HG03159 (cell line): Measurements from ENCODE around the gene TINAG.

Experiments used
- ATAC-seq: cut with Tn5 transposase; IDR thresholded peaks from one replicate; pipeline ENCODE4 v1.9.1; 2021; ENCODE audit warnings: mild to moderate bottlenecking, moderate library complexity; ENCODE audit not compliant: unreplicated experiment

TINAG gene, protein sequence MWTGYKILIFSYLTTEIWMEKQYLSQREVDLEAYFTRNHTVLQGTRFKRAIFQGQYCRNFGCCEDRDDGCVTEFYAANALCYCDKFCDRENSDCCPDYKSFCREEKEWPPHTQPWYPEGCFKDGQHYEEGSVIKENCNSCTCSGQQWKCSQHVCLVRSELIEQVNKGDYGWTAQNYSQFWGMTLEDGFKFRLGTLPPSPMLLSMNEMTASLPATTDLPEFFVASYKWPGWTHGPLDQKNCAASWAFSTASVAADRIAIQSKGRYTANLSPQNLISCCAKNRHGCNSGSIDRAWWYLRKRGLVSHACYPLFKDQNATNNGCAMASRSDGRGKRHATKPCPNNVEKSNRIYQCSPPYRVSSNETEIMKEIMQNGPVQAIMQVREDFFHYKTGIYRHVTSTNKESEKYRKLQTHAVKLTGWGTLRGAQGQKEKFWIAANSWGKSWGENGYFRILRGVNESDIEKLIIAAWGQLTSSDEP

DNA sequence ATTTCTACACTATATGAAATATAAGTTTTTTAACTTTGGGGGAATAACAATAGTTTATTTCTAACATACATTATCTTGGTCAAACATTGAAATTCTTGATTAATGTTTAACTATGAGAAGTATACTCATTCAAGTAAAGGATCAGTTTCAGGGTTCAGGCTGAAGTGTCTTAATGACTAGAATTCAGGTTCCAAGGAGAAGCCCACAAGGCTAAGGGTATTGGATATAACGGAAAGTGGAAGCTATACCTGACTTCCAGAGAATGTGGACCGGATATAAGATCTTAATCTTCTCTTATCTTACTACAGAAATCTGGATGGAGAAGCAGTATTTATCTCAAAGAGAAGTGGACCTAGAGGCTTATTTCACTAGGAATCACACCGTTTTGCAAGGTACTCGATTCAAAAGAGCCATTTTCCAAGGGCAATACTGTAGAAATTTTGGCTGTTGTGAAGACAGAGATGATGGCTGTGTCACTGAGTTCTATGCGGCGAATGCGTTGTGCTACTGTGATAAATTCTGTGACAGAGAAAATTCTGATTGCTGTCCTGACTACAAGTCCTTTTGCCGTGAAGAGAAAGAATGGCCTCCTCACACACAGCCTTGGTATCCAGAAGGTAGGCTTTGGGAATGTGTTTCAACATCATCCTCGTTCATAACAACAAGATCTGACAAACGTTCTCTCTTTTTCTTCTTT lies at the start of gene TINAG:
Gene TINAG, plus strand, starts transcription at position 153 of the 697 bp plus-strand sequence. Its CDS starts 110 bp downstream, at position 263.
- peak; percentile 45 for ATAC-seq

DNA sequence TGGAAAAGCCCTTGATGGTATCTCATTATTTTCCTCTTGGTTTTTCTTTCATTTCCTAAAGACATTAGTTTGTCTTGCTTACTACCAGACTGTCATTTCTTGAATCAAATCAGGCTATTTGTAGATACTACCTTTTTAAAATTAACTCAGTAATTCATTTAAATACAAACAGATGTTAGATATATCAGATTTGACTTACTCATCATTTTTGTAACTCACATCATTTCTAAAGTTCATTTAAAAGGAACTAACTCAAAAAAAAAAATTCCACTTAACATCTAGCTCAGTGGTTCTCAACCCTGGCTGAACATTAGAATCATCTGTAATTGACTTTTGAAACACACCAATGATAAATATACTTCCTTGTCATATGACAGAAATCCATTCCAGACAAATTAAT lies 48.2 kb upstream of the TINAG start:
- no peak for ATAC-seq

DNA sequence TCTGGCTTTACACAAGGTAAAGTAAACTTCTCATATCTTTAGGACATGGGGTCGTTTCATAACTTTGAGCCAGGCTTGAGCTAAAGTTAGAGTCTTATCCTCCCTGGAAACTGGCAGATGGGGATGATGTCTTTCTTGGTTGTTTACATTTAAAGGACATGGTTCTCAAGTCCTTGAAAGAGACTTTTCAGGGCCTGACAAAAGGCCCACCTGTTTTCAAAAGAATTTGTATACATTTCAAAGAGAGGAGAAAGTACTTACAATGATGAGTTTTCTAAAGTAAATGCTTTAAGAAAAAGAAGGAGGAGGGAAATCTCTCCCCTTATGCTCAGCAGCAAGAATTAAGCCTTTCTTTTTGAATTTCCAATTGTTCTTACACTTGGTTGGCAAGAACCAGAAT lies 45.7 kb upstream of the TINAG start:
- no peak for ATAC-seq

DNA sequence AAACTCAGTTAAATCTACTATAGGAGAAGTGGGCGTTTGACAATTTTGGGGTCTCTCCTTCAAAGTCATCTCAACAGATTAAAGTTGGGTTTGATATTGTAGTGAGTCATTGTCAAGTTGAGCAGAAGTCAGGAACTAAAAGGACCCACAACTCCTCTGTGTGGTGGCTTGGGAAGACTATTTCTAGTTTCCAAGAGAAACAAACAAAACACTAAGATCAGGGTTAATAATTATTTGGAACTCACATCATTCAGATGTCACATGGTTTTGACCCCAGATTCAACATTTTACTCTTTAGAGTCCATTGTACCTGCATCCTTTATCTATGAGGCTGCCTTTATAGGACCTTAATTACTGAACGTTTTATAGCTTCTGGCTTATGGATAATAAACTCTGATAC lies 45.3 kb upstream of the TINAG start:
- ATAC-seq, result no peak

DNA sequence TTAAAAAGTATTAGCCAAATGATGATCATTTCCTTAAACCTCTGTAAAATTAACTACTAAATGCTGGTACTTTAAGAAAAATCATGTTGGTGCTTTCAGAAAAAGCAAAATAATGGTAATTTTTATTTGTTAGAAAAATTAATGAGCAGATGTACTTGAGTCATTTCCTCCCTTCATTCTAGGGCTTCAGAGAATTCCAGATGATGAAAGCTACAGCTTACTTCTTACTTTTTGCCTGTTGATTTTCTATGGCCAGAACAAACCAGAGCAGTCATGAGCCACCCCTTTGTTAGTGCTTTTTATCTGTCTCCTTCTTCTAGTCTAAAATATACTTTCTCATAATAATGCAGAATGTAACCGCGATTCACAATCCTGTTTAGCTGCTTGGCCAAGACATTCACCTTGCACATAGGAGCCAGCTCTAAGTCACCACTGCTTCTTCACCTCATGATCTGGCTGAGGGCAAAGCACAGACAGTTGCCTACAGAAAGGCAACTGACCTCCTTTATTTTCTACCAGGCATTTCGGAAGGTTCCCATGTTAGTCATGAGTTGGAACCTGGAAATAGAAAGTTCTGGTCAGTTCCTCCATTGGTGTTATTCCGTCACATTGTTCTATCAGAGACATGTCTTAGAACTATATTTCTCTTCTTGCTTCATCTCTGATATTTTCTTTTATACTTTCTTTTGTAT lies 43.5 kb upstream of the TINAG start:
- no peak for ATAC-seq

DNA sequence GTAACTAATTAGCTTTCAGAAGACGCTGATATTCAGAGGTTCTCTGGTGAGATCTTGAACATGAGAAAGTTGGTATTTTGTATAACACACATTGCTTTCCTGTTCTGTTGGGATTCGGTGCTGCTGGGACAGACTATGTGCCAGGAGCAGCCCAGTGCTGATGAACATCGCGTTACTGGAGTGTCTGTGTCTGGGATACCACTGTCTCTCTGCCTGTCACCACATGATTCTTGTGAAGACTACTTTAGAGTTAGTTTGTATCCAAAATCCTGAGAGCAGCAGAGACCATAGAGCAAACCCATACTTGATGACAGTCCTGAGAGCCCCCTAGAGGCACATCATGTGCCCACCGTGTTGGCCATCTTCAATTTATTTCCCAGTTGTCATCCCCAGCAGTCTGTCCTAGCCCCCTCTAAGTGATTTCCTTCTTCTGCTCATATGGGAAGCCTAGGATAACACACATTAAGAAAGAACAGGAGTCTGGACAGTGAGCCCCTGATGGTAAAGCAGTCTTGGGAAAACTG lies 41.8 kb upstream of the TINAG start:
- ATAC-seq, result no peak

DNA sequence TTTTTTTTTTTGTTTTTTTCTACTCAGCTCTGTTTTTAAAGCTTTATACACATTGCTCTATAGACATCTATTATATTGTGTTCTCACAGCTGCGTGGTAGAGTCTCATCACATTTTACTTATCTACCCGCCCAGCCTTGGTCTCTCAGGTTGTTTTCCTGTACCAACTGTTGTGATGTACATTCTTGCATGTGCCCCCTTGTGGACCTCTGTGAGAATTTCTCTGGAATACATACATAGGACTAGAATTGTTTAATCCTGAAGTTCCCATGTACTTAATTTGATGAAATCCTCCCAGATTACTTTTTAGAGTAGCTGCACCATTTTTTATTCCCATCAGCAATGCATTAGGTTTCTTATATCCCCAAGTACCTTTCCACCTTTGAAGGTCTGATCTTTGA lies 40.4 kb upstream of the TINAG start:
- ATAC-seq, result peak; percentile 67

DNA sequence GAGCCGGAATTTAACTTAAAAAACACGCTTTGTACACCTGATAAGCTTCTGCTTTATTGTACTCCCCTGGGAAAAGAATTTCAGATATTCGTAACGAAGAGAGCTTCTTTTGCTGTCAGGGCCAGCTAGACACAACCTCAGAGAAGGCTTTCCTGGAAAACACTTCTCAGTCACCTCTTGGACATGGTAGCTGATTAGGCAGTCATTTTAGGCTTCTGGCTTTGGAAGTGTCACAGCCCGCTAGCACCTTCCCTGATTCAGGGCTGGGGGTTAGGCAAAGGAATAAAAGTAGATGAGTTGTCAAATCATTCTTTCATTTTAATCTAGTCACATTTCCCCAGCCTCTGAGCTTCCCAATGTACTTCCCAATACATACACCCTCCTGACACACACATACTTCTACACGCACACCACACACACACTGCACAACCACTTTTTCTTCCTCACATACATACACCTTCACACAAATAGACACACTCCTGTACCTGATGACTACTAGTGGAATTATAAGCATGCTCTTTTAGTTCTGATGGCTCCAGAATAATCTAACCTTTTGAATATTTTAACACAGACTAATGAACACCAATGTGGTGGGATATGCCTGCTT lies 34.9 kb upstream of the TINAG start:
- ATAC-seq, result no peak

DNA sequence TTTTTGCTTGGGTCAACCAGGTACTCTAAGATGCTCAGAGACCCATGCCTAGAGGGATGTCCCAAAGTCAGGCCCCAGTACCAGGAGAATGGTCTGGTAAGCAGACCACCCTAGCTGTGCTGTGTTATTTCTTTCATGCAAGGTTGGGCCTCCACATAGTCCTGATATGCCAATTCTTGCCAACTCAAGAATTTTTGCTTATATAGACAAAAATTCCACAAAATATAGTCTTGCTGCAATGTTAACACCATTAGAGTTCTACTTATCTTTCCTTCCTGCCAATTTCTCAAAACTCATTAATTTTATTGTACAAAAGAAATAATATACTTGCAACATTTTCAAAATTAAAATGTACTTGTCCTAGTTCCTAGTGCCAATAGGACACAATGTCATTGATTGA lies 33.9 kb upstream of the TINAG start:
- ATAC-seq, result no peak

DNA sequence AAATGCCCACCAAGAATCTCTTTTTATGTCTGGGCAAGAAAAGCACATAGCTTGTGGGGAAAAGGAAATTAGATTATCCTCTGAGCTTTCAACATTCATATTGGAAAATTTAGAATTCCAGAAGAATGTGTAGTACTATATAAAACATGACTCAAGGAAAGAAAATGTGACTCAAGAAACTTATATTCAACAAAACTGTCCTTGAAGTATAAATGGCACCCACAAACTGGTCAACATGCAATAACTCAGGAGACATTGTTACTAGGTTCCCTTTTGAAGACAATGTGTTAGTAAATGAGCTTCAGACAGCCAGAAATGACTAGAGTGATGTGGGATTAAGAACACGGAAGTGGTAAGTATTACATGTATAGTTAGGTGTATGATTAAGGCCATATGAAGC lies 26.1 kb upstream of the TINAG start:
- ATAC-seq, result no peak

DNA sequence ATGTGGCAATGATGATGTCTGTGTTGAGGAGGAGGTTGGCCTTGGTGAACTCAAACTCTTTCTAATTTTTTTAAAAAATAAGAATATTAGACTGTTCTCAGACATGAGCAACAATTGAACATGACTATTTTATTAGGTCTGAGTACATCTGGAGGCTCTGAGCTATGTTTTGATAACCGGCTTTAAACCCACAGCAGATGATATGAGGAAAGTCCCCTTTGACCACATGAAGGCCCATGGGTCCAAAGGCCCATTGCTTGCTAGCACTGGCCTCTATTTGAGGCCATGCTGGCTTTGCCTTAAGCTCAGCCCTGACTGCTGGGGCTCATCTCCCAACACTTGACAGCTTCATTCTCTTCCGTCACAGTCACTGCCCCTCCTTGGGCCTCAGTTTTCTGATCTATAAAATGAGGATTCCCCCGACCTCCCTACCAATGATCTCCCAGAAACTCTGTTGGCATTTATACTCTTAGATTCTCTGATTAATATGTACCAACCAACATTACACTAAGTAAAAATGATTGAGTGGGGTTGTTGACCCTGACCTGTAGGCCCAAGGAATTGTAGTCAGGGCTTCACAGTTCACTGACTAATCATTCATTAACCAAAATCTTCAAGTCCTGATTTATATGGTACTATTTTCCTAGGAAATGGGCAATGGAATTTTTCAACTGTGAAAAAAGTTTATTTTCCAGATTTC lies 23.9 kb upstream of the TINAG start:
- no peak for ATAC-seq

DNA sequence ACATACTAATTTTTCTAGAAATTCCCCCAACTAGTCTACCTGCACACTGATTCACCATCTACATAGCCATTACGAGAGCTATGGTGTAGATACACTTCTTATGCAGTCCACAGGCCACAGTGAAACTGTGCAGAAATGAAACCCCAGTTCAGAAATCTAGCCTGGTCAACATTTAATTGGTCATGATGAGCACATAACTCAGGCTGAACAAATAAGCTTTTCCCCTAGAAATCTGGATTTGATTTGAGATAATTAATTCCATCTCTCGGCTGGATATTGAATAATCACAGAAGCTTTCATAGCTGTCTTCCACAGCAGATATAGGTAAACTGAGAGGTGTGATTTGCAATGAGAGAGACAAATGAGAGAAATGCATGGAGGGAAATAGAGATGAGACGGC lies 22.6 kb upstream of the TINAG start:
- ATAC-seq, result no peak

DNA sequence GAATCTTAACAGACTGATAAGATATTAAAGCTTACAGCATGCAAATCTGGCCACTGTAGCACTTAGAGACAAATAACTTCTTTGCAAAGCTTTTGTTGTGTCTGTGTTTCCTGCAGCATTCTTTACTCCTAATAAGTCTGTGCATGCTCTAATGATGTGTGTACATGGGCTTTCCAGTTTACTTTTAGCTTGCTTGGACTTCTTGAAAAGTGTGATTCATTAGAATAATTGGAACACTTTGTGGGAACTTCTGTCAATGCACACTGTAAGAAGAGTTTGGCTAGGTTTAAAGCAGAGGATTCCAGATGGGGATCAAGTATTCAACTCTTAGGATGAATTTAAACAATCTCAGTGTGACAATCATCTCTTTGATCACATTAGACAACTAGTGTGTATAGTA lies 22.1 kb upstream of the TINAG start:
- no peak for ATAC-seq

DNA sequence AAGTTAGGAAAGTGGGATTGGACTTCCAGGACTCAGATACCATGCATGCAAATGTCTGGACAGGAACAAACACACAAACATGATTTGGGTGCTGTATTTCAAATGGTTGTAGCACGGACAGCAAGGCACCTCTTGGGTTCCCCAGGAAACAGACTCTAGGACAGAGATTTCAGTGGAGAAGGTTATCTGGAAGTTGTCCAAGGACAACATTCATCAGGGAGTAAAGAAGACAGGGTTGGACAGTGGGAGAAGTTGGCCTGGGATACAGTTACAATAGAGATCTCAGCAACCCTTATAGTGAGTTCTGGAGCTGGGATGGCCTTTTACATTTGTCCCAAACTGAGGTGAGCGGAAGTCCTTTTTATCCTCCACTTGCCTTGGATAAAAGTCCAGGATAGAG lies 19.8 kb upstream of the TINAG start:
- no peak for ATAC-seq

DNA sequence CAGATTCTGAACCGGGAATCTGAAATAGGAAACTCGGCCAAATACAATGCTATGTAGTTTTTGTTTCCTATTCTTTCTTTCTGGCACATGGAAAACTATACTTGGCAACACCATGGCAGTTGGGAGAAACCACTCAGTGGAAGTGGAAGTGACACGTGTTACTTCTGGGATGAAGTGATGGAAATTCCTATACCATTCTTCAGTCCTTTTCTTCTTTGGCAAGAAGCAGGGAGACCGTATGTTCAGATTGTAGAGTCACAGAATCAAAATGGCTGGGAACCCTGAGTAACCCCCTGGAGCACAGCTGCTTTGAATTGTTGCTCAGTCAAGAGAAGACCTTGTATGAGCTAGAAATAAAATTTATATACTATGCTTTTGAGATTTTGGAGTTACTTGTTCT lies 18.8 kb upstream of the TINAG start:
- no peak for ATAC-seq

DNA sequence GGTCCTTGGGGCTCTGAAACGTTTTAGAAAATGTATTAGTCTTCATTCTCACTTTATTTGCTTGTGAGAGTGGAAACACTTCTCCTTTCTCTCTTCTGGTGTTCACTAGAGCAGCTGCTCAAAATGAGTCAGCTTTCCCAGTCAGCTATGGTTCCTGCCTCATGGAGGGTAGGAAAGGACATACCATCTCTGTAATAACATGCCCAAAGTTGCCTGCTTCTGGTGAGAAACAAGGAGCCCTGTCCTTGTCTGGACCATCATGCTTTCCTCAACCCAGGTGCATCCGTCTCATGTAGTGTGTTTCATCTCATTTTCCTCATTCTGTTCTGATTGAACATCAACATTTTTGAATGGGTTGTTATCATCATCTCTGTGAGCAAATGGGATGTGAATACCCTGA lies 17.1 kb upstream of the TINAG start:
- peak; percentile 63 for ATAC-seq

DNA sequence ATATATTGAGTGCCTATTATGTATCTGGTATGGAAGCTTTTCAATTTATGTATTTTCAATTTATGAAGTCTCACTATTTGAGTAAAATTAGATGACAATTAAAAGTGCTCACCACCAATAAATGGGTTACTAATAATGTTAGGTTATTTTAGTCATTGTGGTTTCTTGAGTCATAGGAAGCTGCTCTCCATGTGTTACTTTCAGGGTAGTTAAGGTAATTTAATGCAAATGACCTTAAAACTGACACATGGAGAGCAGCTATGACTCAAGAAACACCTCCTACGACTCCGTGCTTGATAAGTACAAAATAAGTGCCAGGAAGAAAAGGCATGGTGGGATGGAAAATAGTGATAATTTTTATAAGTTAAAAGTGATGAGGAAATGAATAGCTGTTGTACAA lies 16.5 kb upstream of the TINAG start:
- ATAC-seq, result peak; percentile 95

DNA sequence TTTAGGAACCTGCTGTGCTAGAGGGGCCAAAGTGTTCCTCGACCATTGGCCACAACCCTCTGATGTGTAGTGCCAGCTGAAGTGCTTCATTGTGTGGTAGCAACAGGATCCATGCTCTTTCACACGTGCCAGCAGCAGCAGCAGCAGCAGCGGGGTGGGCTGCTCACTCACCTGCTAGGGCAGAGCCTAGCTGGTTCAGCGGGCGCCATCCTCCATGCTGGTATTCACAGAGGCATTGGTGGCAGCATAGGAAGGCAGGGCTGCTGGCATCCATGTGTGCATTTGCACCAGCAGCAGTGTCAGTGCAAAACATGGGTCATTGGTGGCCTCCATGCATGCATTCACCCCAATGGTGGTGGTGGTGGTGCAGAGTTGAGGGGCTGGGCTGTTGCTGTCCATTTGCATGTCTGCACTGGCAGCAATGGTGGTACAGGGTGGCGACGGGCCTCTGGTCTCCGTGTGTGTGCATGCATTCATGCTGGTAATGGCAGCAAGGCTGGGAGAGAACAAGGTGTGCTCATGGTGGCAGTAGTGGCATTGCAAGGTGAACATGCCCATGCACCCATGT lies 13.2 kb upstream of the TINAG start:
- no peak for ATAC-seq

DNA sequence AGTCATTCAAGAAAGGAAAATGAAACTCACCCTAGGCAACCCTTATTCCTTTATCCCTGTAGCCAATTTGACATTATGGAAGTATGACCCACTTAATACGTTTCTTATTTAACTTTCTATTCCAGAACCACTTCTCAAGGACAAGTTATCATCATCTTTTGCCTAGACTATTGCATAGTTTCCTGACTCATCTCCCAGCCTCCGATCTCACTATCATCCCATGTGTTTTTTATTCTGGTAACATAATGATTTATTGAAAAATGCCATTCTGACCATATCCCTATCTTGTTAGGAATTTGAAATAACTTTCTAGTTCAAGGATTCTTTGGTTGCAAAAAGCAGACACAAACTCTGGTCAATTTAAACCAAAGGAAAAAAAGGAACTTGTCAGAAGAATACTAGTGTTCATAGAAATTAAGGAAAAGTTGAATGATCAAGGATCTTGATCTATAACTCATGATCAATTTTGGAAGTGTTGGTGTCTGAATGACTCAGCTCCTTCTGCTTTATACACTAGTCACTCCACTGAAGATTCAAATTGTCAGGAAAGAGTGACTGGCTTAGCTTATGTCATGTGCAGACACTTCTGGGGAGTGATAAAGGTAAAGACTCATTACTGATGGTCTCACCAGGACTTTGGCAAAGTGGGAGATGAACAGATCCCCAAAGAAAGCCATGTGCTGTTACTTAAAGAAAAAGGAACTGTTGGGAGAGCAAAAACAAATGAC lies 8.5 kb upstream of the TINAG start:
- no peak for ATAC-seq

DNA sequence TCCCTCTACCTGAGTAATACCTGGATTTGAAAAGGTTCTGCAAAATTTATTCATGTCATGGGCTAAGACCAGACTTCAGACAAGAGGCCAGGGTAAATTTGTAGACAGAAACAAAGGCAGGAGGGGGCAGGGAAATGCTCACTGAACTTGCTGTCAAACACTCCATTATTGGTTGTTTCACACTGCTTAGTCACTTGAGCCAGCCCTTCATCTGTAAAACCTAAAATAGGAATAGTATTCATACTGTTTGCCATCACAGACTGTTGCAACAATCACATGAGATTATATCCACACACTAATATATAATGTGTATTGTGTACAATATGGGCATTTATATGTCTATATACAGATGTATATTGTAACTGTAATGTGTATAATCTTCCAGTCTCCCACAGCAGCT lies 6.5 kb upstream of the TINAG start:
- no peak for ATAC-seq
